Naive thymus-derived CD4-positive, alpha-beta T cell (primary cell): Measurements from ENCODE around the gene FAM120B. TPM values are rescaled to one million over a fixed set of nuclear protein-coding genes. Genes with fewer than 3 reads are reported as not detected.
A peak's percentile ranks its signal among the peaks of the same experiment; 100 is the strongest.

Source experiments
- ATAC-seq: fragments of 150-1000 bp; cut with Tn5 transposase; 2 replicates; pipeline ENCODE4 v1.10.0; 2021; ENCODE audit warnings: mild to moderate bottlenecking, moderate library complexity
- CTCF ChIA-PET: fragments of 350-600 bp; sonication (Branson Sonifier 250); formaldehyde crosslinking; loops from one replicate; lab custom pipeline; 2021; ENCODE audit warnings: antibody characterized with exemption; lab: Charles Lee
- POLR2A ChIA-PET: fragments of 350-600 bp; sonication (Branson Sonifier 250); formaldehyde crosslinking; loops from one replicate; lab custom pipeline; 2021; ENCODE audit warnings: antibody characterized with exemption, inconsistent platforms; lab: Charles Lee
- DNase-seq, 9 donors: peaks; one replicate each; pipeline versions ENCODE4 v3.0.0 to v3.0.0-alpha.2; 2020 to 2022; ENCODE audit warnings: mixed read lengths in 1 of 9
- H3K27ac ChIP-seq: one replicate; pipeline ENCODE4 v1.7.0; 2013; ENCODE audit warnings: mild to moderate bottlenecking, low read depth, low read length, moderate library complexity
- H3K27me3 ChIP-seq, 2 donors: one replicate each; pipeline ENCODE4 v1.7.0; 2013; ENCODE audit warnings: low read length in 2 of 2, mild to moderate bottlenecking in 2 of 2, moderate library complexity in 2 of 2; ENCODE audit not compliant: control insufficient read depth in 2 of 2, insufficient read depth in 2 of 2
- H3K36me3 ChIP-seq, 3 experiments: 1 replicate in 2 of 3; 2 replicates in 1 of 3; pipeline ENCODE4 v1.7.0; 2013; ENCODE audit warnings: low read length in 3 of 3, mild to moderate bottlenecking in 3 of 3, moderate library complexity in 1 of 3; ENCODE audit not compliant: insufficient read depth in 3 of 3, control insufficient read depth in 2 of 3
- H3K4me1 ChIP-seq, 2 donors: one replicate each; pipeline ENCODE4 v1.7.0; 2013; ENCODE audit warnings: low read length in 2 of 2, mild to moderate bottlenecking in 2 of 2, moderate library complexity in 1 of 2; ENCODE audit not compliant: control insufficient read depth in 2 of 2, insufficient read depth in 2 of 2
- H3K4me3 ChIP-seq: 2 replicates; pipeline ENCODE4 v1.7.0; 2013; ENCODE audit warnings: mild to moderate bottlenecking, low read length
- H3K9me3 ChIP-seq, 3 experiments: 1 replicate in 2 of 3; 2 replicates in 1 of 3; pipeline ENCODE4 v1.7.0; 2013; ENCODE audit warnings: low read length in 3 of 3; ENCODE audit not compliant: control insufficient read depth in 2 of 3
- H3K27ac Mint-ChIP-seq, 9 donors: one replicate each; pipeline ENCODE4 v1.8.0; 2020 to 2022; ENCODE audit warnings: mixed read lengths in 9 of 9, mild to moderate bottlenecking in 8 of 9, moderate library complexity in 5 of 9, inconsistent platforms in 2 of 9
- H3K27me3 Mint-ChIP-seq, 5 donors: one replicate each; pipeline ENCODE4 v1.8.0; 2021 to 2022; ENCODE audit warnings: mixed read lengths in 5 of 5, mild to moderate bottlenecking in 1 of 5
- H3K36me3 Mint-ChIP-seq, 5 donors: one replicate each; pipeline ENCODE4 v1.8.0; 2020 to 2022; ENCODE audit warnings: mixed read lengths in 5 of 5, mild to moderate bottlenecking in 3 of 5, inconsistent platforms in 1 of 5
- H3K4me1 Mint-ChIP-seq, 7 donors: one replicate each; pipeline ENCODE4 v1.8.0; 2020 to 2022; ENCODE audit warnings: mixed read lengths in 7 of 7, mild to moderate bottlenecking in 3 of 7, inconsistent platforms in 1 of 7
- H3K4me3 Mint-ChIP-seq, 10 donors: one replicate each; pipeline ENCODE4 v1.8.0; 2020 to 2022; ENCODE audit warnings: mild to moderate bottlenecking in 10 of 10, mixed read lengths in 10 of 10, moderate library complexity in 6 of 10, inconsistent platforms in 2 of 10
- H3K9me3 Mint-ChIP-seq, 11 donors: one replicate each; pipeline ENCODE4 v1.8.0; 2020 to 2022; ENCODE audit warnings: mixed read lengths in 11 of 11, mild to moderate bottlenecking in 4 of 11, inconsistent platforms in 1 of 11, moderate library complexity in 1 of 11
- intact Hi-C, 2 donors: fragments of 100-400 bp; cut with micrococcal nuclease; formaldehyde crosslinking; loops; one replicate each; pipeline ENCODE4 v1.15.1; 2023
- polyA plus RNA-seq, 2 donors: library from polyadenylated mRNA; unstranded; fragments of 300-500 nt; fragmentation: Illumina TruSeq; gene quantifications; one replicate each; pipeline ENCODE4 v1.2.3, GENCODE V29; 2021
- total RNA-seq, 6 experiments: library from RNA in 5 of 6; stranded (reverse) in 5 of 6; gene quantifications; 1 replicate in 5 of 6; 2 replicates in 1 of 6; pipeline ENCODE4 v1.2.3 and lab custom pipeline; 2021 to 2026

Gene FAM120B
- total and polyA plus RNA-seq, 7 experiments from 2014 or later: 27.2 to 53.4 (median 35.5) TPM

- H3K36me3 ChIP-seq: peaks cover 0 to 5% (median 0%) of the 10 kb centered on the region in 3 experiments
- H3K27ac ChIP-seq: no peak overlapping the region
- no peak for ATAC-seq
- peaks cover 16 to 44% of the 10 kb centered on the region in 2 donors for H3K4me1 ChIP-seq
- peaks cover 0 to 33% (median 0%) of the 10 kb centered on the region in 3 experiments for H3K9me3 ChIP-seq
- Mint-ChIP-seq H3K4me1 (peaks cover 21 to 71% (median 43%) of the 10 kb centered on the region in 7 donors), H3K27me3 (peaks cover 0 to 67% (median 0%) of the 10 kb centered on the region in 5 donors), H3K27ac (peak overlapping the region in 1 of 9 donors; percentile 24), H3K9me3 (peaks cover 0 to 51% (median 14%) of the 10 kb centered on the region in 11 donors), H3K36me3 (peaks cover 0 to 24% (median 20%) of the 10 kb centered on the region in 5 donors), H3K4me3 (peak overlapping the region in 1 of 10 donors; percentile 41)
- ChIA-PET CTCF (no interaction called here), POLR2A (interaction anchor here (0.6 to 0.9 kb wide), 2 partner anchors 14 to 524 kb away, joined by 3 read pairs; partner anchors contain the start of gene DLL1)
- intact Hi-C loops: no loop called here
- no peak for DNase-seq
- no peak overlapping the region for H3K4me3 ChIP-seq
- H3K27me3 ChIP-seq: no peaks in the 10 kb centered on the region
These were observed 30.0 kb upstream of the FAM120B start for GRCh38 chr6:170276369-170277057.

- peaks cover 5 to 31% of the 10 kb centered on the region in 2 donors for H3K4me1 ChIP-seq
- peaks cover 0 to 41% (median 8%) of the 10 kb centered on the region in 11 donors for H3K9me3 Mint-ChIP-seq
- peak overlapping the region in 9 of 10 donors; percentile 54 to 82 (median 65) for H3K4me3 Mint-ChIP-seq
- POLR2A ChIA-PET: interaction anchor here (0.8 to 4.4 kb wide), 2 partner anchors 9 to 13 kb away, joined by 3 to 22 read pairs; partner anchors contain the start of gene DLL1
- ATAC-seq (no peak), DNase-seq (peak in 1 of 9 donors; percentile 24)
- intact Hi-C loops: no loop called here
- peak overlapping the region in 8 of 9 donors; percentile 71 to 94 (median 80) for H3K27ac Mint-ChIP-seq
- peaks cover 0 to 22% (median 16%) of the 10 kb centered on the region in 5 donors for H3K36me3 Mint-ChIP-seq
- CTCF ChIA-PET: interaction anchor here (0.7 to 1.7 kb wide), 2 partner anchors 13 to 758 kb away, joined by 5 to 6 read pairs; partner anchors contain the start of gene DLL1
- H3K4me1 Mint-ChIP-seq: peaks cover 12 to 56% (median 32%) of the 10 kb centered on the region in 7 donors
- peak overlapping the region; percentile 41 for H3K27ac ChIP-seq
- peaks cover 0 to 5% (median 0%) of the 10 kb centered on the region in 3 experiments for H3K36me3 ChIP-seq
- peaks cover 0 to 61% (median 0%) of the 10 kb centered on the region in 5 donors for H3K27me3 Mint-ChIP-seq
- no peak overlapping the region for H3K4me3 ChIP-seq
- no peaks in the 10 kb centered on the region for H3K27me3 ChIP-seq
- H3K9me3 ChIP-seq: peaks cover 0 to 33% (median 0%) of the 10 kb centered on the region in 3 experiments
These were observed 28.4 kb upstream of the FAM120B start for GRCh38 chr6:170277893-170278742.

DNA sequence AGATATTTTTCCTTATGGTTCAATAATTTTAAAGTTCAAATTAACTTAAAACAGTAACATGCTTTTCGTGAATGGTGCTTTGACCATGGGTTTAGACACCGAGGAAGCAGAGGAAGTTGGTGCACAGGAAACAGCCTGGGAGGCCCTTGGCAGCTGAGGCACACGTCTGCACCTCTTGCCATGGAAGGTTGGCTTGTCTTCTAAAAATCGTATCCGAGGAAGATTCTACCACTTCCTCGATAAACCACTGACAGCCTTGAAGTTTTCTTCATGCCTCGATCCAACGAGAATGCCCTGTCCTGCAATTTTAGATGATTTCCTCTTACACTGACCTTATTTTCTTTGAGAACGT lies 27.8 kb upstream of the FAM120B start:
- Histone ChIP-seq H3K9me3 (peaks cover 0 to 31% (median 0%) of the 10 kb centered on the region in 3 experiments), H3K27me3 (no peaks in the 10 kb centered on the region), H3K4me3 (peak overlapping the region; percentile 15), H3K27ac (peak overlapping the region; percentile 41), H3K36me3 (peaks cover 0 to 3% (median 0%) of the 10 kb centered on the region in 3 experiments), H3K4me1 (peaks cover 5 to 31% of the 10 kb centered on the region in 2 donors)
- ATAC-seq (peak; percentile 40), DNase-seq (peak in 4 of 9 donors; percentile 26 to 37 (median 34))
- Mint-ChIP-seq H3K36me3 (peaks cover 0 to 21% (median 15%) of the 10 kb centered on the region in 5 donors), H3K27ac (peak overlapping the region in 8 of 9 donors; percentile 71 to 94 (median 80)), H3K9me3 (peaks cover 0 to 37% (median 8%) of the 10 kb centered on the region in 11 donors), H3K27me3 (peaks cover 0 to 57% (median 0%) of the 10 kb centered on the region in 5 donors), H3K4me3 (peak overlapping the region in 9 of 10 donors; percentile 54 to 82 (median 65)), H3K4me1 (peaks cover 10 to 53% (median 28%) of the 10 kb centered on the region in 7 donors)
- intact Hi-C loops: no loop called here
- ChIA-PET POLR2A (interaction anchor here (0.8 to 4.4 kb wide), 3 partner anchors 8 to 12 kb away, joined by 3 to 22 read pairs (median 4); partner anchors contain the start of gene DLL1), CTCF (interaction anchor here (1.7 kb wide), 1 partner anchor 13 kb away, joined by 5 read pairs; the partner anchor contains the start of gene DLL1)

DNA sequence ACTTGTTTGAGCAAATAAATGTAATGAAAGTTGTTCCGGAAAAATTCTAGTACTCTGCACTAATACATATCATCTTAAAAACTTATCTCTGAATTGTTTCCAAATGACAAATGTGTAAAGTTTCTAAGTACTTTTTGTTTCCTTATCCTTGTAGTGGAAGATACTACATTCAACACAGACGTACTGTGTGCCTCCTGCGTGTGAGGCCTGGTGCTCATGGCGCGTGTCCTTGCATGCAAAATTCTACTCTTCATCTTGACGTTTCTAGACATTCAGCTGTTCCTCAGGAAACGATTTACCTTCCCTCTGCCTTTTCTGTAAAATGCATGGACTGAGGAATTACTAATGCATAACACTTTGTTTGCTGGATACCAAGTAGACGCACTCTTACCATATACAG lies 27.1 kb upstream of the FAM120B start:
- peaks cover 9 to 48% (median 27%) of the 10 kb centered on the region in 7 donors for H3K4me1 Mint-ChIP-seq
- peaks cover 5 to 31% of the 10 kb centered on the region in 2 donors for H3K4me1 ChIP-seq
- no peaks in the 10 kb centered on the region for H3K27me3 ChIP-seq
- intact Hi-C loops: no loop called here
- peaks cover 0 to 14% (median 8%) of the 10 kb centered on the region in 5 donors for H3K36me3 Mint-ChIP-seq
- no peak for DNase-seq
- peaks cover 0 to 30% (median 5%) of the 10 kb centered on the region in 11 donors for H3K9me3 Mint-ChIP-seq
- ATAC-seq: no peak
- ChIA-PET POLR2A (interaction anchor here (0.6 to 4.4 kb wide), 3 partner anchors 9 to 1066 kb away, joined by 3 to 22 read pairs (median 4); partner anchors contain the start of gene DLL1), CTCF (interaction anchor here (1.7 kb wide), 1 partner anchor 12 kb away, joined by 5 read pairs; the partner anchor contains the start of gene DLL1)
- no peaks in the 10 kb centered on the region for H3K36me3 ChIP-seq
- peak overlapping the region in 7 of 9 donors; percentile 51 to 96 (median 81) for H3K27ac Mint-ChIP-seq
- peak overlapping the region in 9 of 10 donors; percentile 62 to 86 (median 73) for H3K4me3 Mint-ChIP-seq
- peaks cover 0 to 53% (median 0%) of the 10 kb centered on the region in 5 donors for H3K27me3 Mint-ChIP-seq
- H3K9me3 ChIP-seq: peaks cover 0 to 24% (median 0%) of the 10 kb centered on the region in 3 experiments
- H3K4me3 ChIP-seq: peak overlapping the region; percentile 15
- no peak overlapping the region for H3K27ac ChIP-seq

DNA sequence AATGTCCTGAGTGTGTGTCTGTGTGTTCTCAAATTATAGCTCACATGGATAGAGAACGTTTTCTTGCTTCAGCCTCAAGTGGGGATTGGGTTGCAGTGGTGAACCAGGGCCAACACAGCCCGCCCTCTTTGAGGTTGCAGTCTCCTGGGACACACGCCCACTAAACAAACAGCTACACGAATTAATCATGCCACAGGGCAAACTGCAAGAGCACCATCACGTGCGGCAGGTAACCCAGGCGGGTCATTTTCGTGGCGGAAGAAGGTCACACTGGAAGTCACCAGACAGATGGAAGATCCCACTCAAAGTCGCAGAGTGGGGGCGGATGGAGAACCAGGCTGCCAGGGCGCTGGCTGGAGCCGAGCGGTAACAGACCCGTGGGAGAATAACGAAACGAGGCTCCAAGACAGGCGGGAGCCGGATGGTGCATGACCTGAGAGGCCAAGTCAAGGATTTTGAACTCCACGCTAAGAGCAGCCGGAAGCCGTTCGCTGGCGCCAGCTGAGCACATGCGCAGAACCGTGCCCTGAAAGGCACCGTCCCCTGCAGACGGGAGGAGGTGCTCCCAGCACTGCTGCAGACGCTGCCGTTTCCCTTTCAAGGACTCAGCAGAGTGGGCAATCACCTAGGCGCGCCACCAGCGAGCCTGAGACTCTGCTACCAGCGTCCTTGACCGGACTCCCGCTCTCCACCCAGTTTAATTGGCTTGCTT lies 26.4 kb upstream of the FAM120B start:
- Mint-ChIP-seq H3K27ac (peak overlapping the region; percentile 14 to 96 (median 86)), H3K4me1 (peaks cover 9 to 48% (median 27%) of the 10 kb centered on the region in 7 donors), H3K4me3 (peak overlapping the region; percentile 57 to 86 (median 80)), H3K27me3 (peaks cover 0 to 54% (median 1%) of the 10 kb centered on the region in 5 donors), H3K36me3 (peaks cover 0 to 15% (median 8%) of the 10 kb centered on the region in 5 donors), H3K9me3 (peaks cover 0 to 26% (median 2%) of the 10 kb centered on the region in 11 donors)
- Histone ChIP-seq H3K4me3 (peak overlapping the region; percentile 57), H3K4me1 (peaks cover 5 to 31% of the 10 kb centered on the region in 2 donors), H3K9me3 (peaks cover 0 to 17% (median 0%) of the 10 kb centered on the region in 3 experiments), H3K27ac (peak overlapping the region; percentile 56), H3K27me3 (no peaks in the 10 kb centered on the region), H3K36me3 (peaks cover 0 to 6% (median 0%) of the 10 kb centered on the region in 3 experiments)
- ChIA-PET CTCF (no interaction called here), POLR2A (interaction anchor here (0.6 to 4.4 kb wide), 2 partner anchors 11 to 1067 kb away, joined by 3 to 22 read pairs; partner anchors contain the start of gene DLL1)
- peak in 5 of 9 donors; percentile 58 to 75 (median 61) for DNase-seq
- intact Hi-C loops: loop anchor here in 1 of 2 donors (1.0 kb wide), 1 partner anchor 8 kb away; no protein-coding TSS in a partner anchor
- ATAC-seq: peak; percentile 58
